ENCODE data around the gene CEACAM19.
"Not testable (repeated sequence)": the region's sequence is repeated elsewhere in the genome, so short reads cannot be mapped to it uniquely, and the experiment has no call there.

The CEACAM19 gene
- 0.09 to 0.42 reads per million in 2 experiments for total RNA-seq

- no peak for DNase-seq (ENCODE audit: low read depth)
These were observed at the start of gene CEACAM19 for GRCh38 chr19:44671400-44671799. TSS of gene CEACAM19 (plus strand) at chr19:44671482. CDS start at chr19:44671932, 450 bp downstream.

GRCh38 chr19:44623080-44623479 lies 48.2 kb upstream of the CEACAM19 start:
- DNase-seq (ENCODE audit: low read depth): no peak

- no peak for DNase-seq (ENCODE audit: low read depth)
These were observed 47.7 kb upstream of the CEACAM19 start for GRCh38 chr19:44623626-44624025.

- no peak for DNase-seq (ENCODE audit: low read depth)
These were observed 46.4 kb upstream of the CEACAM19 start for GRCh38 chr19:44624840-44625354.

GRCh38 chr19:44625637-44626036 lies 45.6 kb upstream of the CEACAM19 start:
- DNase-seq (ENCODE audit: low read depth): not testable (repeated sequence)

GRCh38 chr19:44626048-44626624 lies 45.1 kb upstream of the CEACAM19 start:
- DNase-seq (ENCODE audit: low read depth): no peak

GRCh38 chr19:44627631-44628030 lies 43.7 kb upstream of the CEACAM19 start:
- DNase-seq (ENCODE audit: low read depth): no peak

- no peak for DNase-seq (ENCODE audit: low read depth)
These were observed 42.5 kb upstream of the CEACAM19 start for GRCh38 chr19:44628793-44629192.

GRCh38 chr19:44631611-44632010 lies 39.7 kb upstream of the CEACAM19 start:
- DNase-seq (ENCODE audit: low read depth): not testable (repeated sequence)

GRCh38 chr19:44634058-44634457 lies 37.2 kb upstream of the CEACAM19 start:
- DNase-seq (ENCODE audit: low read depth): not testable (repeated sequence)

- DNase-seq (ENCODE audit: low read depth): no peak
These were observed 36.5 kb upstream of the CEACAM19 start for GRCh38 chr19:44634785-44635184.

GRCh38 chr19:44635581-44636438 lies 35.5 kb upstream of the CEACAM19 start:
- DNase-seq (ENCODE audit: low read depth): no peak

GRCh38 chr19:44636439-44637389 lies 34.6 kb upstream of the CEACAM19 start:
- no peak for DNase-seq (ENCODE audit: low read depth)

GRCh38 chr19:44637390-44637764 lies 33.9 kb upstream of the CEACAM19 start:
- no peak for DNase-seq (ENCODE audit: low read depth)

- no peak for DNase-seq (ENCODE audit: low read depth)
These were observed 30.8 kb upstream of the CEACAM19 start for GRCh38 chr19:44640518-44640917.

GRCh38 chr19:44641501-44642265 lies 29.6 kb upstream of the CEACAM19 start:
- DNase-seq (ENCODE audit: low read depth): no peak

- DNase-seq (ENCODE audit: low read depth): no peak
These were observed 28.9 kb upstream of the CEACAM19 start for GRCh38 chr19:44642377-44642776.

- no peak for DNase-seq (ENCODE audit: low read depth)
These were observed 27.5 kb upstream of the CEACAM19 start, which contains the start of gene PVR for GRCh38 chr19:44643605-44644401. TSS of gene PVR (plus strand) at chr19:44643910. CDS start at chr19:44644097, 187 bp downstream.

- DNase-seq (ENCODE audit: low read depth): no peak
These were observed 26.8 kb upstream of the CEACAM19 start for GRCh38 chr19:44644402-44645016.

Measured in T follicular helper cell (primary cell).